Stimulated activated CD4-positive, alpha-beta T cell treated with anti-CD3 and anti-CD28 coated beads, Interleukin-2, amount 100 ng/mL, for 4 hours (primary cell): ENCODE data around the gene MYH10.

Experiments used
- DNase-seq: peaks from one replicate; pipeline ENCODE4 v3.0.0-alpha.2; 2020; ENCODE audit warnings: low read depth

MYH10 gene

DNA sequence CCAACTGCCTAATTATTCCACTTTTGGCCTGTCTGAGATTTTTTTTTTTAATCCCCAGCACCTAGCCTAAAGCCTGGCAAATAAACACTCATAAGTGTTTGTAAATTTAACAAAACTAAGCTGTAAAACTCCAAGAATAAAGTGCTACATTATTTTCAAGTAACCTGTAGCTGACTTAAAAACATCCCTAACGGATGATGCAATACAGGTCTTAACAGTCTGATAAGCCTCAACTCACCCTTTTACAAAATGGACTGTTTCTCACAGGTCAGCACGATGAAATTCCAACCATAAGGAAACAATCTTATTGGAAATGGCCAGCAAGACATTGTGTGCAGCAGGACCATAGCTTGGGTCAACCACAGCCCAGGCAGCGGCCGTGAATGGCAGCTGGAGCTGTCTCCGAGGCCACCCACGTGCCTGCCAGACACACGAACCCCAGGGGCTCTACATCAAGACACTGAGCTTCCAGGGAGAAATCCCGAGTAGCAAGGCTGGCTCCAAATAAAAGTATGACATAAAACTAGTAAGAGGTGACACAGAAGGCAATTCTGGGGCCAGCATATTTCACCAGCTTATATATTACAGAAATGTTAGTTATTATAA, 135.9 kb downstream of the MYH10 start:
- no peak for DNase-seq

DNA sequence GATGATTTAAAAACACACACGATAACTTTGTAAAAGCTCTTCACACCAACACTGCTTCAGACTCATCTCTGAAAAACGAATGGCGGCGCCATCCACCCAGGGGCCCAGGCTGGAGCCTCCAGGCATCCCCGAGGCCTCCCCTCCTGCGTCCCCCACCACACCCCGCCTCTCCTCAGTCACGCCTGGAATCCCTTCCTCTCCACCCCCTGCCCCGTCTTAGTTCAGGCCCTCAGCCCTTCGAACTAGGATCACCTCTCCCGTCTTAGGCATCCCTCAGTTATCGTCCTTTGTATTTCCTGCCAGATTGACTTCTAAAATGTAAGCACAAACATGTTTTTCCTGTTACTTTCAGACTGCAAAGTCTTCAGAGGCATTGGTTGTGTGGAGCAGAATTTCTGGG, 136.5 kb downstream of the MYH10 start:
- DNase-seq = no peak

DNA sequence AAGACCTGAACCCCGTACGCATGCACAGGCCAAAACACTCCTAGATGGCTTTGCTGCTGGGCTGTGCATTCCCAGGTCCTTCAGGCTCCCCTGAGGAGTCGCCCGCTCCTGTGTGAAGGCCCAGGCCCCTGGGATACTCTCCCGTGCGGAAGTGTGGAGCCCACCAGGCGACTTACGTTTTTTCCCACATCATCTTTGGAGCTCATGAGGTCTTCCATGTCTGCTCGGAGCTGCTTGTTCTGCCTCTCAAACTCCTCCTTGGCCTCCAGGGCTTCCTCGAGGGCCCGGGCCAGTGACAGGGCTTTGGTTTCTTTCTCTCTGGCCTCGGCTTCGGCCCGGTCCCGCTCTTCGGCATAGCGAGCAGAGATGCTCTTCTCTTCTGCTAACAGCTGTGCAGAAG, 138.4 kb downstream of the MYH10 start:
- no peak for DNase-seq

DNA sequence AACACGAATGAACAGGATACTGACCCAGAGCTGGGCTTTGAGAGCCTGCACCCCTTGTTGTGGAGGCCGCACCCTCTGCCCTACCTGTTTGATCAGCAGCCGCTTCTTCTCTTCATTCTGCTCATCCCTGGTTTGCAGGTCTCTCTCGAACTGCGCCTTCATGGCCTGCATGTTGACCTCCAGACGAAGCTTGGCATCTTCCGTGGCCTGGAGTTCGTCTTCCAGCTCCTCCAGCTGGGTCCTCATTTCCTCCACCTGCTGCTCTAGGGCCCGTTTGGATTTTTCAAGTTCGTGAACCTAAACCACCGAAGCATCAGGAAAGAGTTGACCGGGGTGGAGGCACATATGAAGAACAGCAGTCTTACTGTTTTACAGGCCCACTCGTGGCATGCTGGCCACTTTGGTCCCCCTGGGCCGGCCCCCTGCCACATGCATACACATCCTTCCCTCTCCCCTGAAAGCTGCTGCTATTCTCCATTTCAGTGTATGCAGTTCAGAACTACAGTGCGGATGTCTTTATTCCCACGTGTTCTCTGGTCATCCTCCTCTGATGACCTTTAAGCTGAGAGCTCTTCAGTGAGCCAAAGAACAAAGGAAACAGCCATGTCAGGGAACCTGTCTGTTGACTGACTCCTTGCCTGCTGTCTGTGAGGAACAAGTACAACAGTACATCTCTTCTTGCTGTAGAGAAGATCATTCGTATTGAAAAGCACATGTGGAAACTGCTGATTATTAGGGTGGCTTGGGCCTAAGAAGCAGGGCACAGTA, 140.1 kb downstream of the MYH10 start:
- no peak for DNase-seq

DNA sequence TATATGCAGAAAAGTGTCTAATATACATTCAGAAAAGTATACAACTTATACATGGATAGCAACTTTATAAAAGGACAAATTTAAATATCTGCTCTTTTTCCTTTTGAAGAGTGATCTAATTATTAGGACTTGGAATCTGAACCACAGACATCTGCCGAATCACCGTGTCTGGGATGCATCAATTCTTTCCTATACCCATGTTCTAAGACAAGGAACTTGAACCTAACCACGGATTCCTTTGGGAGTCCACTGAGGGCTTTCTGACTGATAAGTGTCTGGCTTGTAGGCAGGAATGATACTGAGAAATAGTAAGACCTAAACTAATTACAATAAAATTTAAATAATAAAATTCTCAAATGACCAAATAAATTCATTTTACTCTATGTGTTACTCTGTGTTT, 140.7 kb downstream of the MYH10 start:
- no peak for DNase-seq

DNA sequence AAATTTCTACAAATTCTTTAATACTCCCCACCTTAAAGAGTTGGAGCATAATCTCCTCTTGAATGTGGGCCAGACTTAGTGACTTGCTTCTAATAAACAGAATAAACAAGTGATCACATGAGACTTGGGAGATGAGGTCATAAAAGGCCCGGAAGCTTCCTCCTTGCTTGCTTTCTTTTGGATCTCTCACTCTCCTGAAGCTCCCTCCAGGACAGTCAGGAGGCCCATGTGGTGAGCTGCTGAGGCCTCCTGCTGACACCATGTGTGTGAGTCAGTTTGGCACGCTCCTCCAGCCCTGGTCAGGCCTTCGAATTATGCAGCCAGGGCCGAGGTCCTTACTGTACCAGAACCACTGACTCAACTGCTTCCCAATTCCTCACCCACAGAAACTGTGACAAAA, 141.6 kb downstream of the MYH10 start:
- DNase-seq = no peak

DNA sequence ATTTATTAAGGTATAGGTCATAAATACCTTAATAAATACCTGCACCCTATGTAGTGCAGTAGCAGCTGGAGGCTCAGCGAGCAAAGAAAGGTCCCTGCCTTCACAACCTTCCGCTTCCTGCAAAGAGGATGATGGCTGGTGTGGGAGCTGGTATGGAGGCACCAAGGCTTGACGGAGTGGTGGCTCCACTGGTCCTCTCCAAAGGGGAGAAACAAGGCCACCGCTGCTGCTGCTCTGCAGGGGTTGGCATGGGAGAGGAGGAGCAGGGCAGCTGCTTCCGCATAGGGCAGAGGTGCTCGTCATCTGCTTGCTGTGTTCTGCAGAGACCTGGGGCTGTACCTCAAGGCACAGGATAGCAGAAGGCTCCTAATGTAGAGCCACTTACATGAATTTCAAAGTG, 142.0 kb downstream of the MYH10 start:
- no peak for DNase-seq

DNA sequence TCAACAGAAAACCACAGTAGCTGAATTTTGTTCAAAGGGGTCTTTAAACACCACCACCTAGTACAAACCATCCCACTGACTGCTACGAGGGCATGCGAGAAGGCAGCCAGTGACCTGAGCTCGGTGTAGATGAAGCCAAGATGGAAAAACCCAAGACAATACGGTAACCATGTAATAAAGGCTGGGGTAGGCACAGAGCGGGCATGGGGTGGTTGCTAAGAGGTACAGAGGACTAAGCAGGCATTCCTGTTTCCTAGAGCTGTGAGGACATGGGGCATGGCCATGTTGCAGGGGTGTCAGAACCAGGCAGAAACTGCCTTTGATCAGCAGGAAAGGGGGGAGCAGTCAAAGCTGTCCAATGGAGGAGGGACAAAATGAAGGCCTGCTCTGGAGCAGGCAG, 142.8 kb downstream of the MYH10 start:
- DNase-seq = no peak

DNA sequence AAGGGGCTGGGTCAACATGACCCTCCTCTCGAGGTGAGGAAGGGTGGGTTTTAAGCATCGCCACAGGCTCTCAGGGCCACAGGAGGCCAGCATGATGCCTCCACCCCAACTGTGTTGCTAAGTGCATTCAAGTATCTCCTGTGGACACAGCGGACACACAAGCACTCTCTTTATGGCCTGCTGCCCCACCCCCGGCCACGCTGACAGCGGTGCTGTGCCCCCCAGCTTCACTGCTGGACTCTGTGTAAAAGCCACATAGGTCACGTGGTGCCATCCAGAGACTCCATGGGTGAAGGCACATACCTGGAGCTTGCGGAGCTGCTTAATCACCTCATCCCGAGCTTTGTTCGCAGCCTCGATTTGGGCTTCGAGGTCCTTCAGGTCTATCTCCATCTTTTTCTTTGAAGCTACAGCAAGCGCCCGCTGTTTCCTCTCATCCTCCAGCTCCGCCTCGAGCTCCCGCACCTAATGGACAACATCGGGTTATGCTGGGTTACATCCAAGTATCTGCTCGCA, 143.3 kb downstream of the MYH10 start:
- no peak for DNase-seq

DNA sequence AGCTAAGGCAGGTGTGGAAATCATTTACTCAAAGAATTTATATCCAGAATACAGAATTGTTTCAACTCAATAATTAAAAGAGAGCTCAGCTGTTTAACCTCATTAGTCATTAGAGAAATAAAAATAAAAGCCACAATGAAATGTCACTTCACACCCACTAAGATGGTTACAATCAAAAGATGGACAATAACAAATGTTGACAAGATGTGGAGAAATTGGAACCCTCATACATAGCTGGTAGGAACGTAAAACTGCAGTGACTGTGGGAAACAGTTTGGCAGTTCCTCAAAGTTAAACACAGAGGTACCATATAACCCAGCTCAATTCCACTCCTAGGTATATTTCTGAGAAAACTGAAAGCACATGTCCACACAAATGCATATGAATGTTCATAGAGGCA, 145.0 kb downstream of the MYH10 start:
- DNase-seq = no peak

DNA sequence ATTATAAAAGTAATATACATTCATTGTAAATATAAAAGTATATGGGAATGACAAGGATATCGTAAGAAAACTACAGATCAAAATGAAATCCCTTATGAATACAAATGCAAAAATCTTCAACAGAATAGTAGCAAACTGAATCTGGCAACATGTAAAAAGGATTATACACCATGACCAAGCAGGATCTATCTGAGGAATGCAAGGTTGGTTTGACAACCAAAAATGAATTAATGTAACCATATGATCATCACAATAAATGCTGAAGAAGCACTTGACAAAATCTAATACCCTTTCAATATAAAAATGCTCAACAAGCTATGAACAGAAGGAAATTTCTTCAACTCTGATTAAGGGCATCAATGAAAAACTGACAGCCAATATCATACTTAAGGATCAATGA, 146.1 kb downstream of the MYH10 start:
- no peak for DNase-seq

DNA sequence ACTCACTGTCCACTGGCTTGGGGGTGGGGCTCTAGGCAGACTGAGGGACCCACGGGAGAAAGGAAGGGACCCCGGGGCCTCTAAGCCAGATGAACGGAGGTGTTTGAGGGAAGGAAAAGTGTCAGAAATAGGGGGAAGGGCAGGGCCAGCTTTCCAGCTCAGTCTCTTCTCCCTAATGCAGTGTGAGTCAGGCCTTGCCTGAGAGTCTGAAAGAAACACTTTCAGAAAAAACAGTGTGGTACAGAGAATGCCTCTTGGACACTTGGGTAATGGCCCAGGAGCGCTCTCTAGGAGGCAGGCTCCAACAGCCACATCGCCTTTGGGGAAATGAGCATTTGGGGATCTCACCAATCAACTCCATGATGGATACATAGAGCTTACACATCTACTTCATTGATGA, 148.0 kb downstream of the MYH10 start:
- DNase-seq = no peak

DNA sequence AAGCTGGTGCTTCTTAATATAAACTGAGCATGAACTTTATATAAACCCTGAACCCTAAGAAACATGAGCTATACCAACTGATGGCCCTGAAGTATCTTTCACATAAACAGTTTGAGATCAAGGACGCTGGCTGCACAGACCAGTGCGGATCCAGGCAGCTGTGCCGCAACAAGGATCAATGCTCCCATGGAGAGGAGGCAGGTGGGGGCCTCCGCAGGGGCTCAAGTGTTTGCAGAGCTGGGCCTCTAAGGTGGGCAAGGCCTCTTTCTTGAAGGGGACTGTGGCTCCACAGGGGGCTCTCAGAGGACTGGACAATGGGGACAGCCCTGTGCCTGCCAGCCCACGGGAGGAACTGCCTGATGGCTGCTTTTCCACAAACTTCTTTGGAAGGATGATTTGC, 148.8 kb downstream of the MYH10 start:
- no peak for DNase-seq

DNA sequence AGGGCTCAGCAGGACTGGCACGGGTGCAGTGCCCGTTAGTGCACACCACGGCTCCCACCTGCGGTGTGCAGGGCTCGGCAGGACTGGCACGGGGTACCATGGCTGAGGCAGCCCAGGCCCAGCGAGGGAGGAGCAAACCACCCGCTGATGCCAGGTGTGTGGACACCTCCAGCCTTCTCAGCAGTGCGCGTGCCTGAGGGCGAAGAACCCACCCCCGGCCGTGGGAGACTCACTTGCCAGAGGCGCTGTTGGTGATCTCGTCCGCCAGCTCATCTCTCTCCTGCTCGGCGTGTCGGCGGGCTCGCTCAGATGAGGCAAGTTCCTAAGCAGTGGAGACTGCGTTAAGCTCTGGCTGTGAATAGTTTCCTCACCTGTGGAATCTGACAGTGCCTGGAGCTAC, 149.4 kb downstream of the MYH10 start:
- DNase-seq = no peak

DNA sequence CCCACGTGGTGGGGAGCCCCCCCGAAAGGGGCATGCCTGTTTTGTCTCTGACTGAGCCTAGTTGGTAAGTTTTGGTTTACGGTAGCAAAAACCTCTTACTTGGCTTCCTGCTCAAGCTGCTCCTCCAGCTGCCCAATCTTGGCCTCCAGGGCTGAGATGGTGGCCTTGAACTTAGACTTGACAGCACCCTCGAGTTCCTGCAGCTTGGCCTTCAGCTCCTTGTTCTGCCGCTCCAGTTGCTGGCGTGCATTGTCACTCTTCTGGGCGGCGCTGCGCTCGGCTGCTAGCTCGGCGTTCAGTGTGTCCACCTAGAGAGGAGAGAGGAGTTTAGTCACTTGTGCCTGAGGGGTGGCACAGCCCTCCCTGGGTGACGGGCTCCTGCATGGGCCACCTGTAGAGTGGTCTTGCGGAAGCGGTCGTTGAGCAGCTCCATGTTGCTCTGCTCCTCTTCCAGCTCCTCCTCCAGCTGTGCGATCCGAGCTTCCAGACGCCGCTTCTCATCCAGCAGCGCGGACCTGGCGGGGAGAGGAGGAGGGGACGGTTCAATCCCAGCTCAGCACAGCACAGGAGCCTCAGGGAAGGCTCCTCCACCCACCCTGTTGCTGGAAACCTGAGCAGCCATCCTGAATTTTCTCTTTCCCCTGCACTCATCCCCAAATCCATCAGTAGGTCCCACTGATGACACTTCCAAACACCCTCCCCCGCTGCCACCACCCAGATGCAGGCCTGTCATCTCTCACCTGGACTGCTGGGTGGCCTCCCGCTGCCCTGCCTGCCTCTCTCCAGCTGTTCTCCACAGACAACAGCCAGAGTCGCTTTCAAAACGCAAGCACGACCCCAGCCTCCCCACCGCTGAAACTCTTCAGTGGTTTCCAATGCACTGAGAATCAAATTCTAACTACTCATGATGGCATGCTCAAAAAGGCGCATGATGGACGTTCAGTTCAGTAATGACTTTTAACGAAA, 150.2 kb downstream of the MYH10 start:
- no peak for DNase-seq

DNA sequence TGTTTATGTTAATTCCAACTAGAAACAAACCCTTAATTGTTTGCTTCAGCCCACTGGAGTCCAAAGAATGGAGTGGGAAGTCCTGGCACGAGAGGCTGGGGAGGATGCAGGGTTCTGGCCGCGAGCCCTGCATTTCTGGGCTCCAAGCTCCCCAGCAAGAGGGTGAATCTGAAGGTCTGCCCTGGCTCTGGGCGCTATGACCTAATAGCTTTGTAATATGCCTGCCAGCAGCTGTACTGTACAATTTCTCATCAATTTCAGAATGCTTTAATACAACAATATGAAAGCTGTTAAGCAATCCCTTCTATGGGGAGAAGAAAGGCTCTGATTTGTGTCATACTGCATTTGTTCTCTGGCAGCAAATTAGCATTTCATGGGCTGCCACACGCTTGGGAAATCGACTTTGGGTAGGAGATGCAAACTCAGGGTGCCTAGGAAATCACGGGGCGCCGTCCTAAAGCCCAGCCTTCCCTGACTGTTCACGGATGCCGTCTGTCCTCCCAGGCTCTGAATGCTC, 151.0 kb downstream of the MYH10 start:
- no peak for DNase-seq

DNA sequence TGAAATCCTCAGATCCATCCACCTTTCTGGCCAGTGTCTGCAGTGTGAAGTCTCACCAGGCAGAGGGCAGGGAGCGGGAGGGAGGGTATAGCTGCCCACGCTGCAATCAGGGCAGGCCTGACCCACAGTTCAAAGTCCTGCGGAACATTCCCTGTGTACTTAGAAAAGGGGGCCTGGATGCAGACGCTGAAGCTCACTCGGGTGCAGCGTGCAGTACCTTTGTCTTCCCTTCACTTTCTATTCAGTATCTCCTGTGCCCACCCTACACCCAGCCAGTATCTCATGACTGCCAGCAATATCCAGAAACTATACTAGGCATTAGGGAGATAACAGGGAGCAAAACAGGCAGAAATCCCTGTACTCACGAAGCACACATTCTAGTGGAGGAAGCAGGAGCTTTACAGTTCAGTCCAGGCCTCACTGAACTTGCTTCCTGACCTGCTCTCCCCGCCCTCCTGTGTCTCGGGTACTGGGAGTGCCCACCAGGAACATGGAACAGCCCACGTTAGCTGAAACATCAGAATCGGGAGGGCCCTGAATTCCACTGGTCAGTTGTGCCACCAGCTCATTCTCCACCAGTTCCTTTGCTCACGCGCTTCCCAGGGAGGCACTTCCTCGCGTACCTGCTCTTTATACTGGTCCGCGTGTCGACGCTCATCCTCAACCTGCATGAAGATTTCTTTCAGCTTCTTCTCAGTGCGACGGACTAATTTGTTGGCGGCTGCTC, 152.6 kb downstream of the MYH10 start:
- no peak for DNase-seq

DNA sequence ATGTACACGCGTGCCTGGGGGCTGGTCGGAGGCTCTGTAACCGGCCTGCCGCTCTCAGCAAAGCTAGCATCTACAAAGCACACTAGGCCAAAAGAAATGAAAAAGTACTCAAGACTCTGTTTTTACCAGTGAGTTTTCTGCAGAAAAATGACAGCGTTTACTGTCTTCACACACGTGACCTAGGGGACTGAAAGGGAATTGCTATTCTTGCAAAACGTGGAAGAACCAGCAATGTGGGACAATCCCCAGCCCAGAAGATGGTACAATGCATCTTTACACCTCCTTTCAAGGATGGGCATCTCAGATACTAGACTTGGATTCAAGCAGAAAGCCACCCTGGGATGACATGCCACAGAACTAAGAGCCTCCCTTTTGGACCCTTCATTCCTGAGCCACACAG, 153.4 kb downstream of the MYH10 start:
- no peak for DNase-seq

DNA sequence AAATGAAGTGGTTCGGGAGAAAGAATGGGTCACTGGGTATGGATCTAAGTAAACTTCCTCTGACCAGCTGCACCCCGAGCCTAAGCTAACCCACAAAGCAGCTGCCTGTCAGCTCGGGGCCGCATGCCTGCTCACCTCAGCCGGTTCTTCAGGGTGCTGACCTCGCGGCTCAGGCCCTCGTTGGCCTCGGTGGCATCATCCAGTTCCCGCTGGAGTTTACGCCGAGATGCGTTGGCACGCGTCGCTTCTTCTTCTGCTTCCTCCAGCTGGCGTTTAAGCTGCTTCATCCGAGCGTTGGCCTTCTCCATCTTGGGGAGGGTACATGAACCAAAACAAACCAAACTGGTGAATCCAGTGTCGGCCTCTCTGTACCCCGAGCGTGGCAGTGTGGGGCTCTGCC, 153.8 kb downstream of the MYH10 start:
- DNase-seq = no peak

DNA sequence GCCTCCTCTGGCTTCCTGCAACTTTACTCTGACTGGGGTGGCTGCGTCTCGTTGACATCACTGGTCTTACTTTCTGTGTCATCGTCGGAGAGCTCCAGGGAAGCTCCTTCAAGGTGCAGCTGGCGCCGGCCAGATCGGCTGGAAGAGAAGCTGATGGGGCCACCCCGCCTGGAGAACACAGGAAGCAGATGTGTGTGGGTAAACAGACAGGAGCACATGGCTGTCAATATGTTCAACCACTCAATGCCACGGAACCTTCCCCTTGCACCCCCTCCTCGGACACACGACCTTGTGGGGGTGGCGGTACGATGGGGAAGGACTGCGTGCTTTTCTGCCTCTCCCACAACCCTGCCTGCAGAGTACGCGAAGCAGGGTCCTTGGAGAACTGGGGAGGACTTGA, 154.7 kb downstream of the MYH10 start:
- no peak for DNase-seq

DNA sequence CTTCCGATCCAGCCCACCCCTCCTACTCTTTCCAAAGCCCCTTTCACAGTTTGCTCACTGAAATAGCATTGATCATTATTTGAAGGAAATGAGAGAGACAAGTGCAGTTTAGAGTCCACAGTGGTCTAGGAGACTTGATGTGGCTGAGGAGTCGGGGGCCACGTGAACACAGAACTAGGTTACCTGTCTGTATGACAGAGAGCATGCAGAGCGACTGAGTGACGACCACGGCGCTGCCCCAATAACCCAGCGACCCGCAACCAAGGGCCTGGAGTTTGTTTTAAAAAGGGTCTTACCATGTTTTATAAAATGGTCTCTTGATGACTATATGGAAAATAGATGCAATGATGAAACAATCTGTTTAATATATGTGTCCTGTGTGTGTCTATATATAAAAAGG, 155.3 kb downstream of the MYH10 start:
- DNase-seq = no peak

DNA sequence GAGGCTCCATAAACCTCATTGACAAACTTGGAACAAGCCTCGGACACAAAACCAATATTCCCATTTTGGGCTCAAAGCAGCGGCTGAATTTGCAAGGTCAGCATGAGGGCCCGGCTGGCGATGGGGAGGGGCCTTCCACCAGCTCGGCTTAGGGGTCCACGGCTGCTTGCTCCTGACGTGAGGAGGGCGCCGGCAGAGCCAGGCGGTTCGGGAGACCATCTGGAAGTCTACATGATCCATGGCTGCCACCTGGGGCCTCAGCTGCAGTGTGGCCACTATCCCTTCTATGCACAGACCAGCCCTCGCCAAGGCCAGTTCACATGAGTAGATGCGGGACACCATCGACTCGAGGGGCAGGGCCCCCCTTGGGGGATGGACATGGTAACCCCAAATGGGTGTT, 155.7 kb downstream of the MYH10 start:
- DNase-seq = no peak
